GM19023 (cell line): ENCODE data around the gene CPNE4.
"Not testable (repeated sequence)": the region's sequence is repeated elsewhere in the genome, so short reads cannot be mapped to it uniquely, and the experiment has no call there.

Experiments
- ATAC-seq: cut with Tn5 transposase; IDR thresholded peaks from one replicate; pipeline ENCODE4 v1.9.1; 2021; ENCODE audit warnings: mild to moderate bottlenecking, moderate library complexity; ENCODE audit not compliant: unreplicated experiment

CPNE4 gene

DNA sequence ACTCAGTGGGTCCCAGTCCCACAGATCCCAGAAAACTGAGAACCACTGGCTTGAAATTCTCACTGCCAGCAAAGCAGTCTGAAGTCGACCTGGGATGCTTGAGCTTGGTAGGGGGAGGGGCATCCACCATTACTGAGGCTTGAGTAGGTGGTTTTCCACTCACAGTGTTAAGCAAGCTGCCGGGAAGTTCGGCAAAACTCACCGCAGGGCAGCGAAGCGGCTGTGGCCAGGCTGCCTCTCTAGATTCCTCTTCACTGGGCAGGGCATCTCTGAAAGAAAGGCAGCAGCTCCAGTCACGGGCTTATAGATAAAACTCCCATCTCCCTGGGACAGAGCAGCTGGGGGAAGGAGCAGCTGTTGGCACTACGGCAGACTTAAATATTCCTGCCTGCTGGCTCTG is 71.4 kb downstream of the CPNE4 start:
- ATAC-seq = not testable (repeated sequence)

GRCh38 chr3:131962982-131963381 is 71.8 kb downstream of the CPNE4 start:
- no peak for ATAC-seq

GRCh38 chr3:131960324-131960723 is 74.5 kb downstream of the CPNE4 start:
- ATAC-seq = no peak

DNA sequence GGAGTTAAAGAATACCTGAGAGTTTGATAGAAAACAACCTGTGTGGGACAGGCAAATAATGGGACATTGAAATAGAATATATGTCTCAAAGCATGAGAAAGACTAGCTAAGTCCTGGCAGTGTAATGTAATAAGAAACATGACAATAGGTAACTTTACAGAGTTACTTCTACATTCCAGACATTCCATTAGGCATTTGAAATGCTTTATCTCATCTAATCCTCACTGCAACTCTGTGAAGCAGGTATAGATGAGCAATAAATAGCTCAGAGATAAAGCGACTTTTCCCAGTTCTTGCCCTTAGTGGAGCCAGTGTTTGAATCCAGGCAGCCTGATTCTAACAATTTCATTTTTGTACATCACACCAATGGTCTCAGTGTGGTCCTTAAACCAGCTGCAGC is 76.8 kb downstream of the CPNE4 start:
- ATAC-seq = no peak

DNA sequence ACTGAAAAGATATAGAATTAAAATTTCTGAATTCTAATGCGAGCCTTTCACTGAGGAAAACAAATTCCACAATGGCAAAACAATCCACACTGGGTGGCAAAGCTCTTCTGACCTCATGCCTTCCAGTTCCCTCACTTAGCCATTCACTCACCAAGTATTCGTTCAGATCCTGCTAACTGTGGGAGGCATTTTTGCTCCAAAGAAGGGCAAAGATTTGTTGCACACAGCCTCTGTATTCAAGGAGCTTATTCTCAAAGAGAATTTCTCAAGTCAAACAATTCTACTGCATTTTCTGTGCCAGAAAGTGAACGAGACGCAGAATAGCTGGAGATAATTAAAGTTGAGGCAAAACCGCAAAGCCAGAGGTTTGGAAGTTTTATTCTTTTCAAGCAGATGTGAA is 77.3 kb downstream of the CPNE4 start:
- ATAC-seq = no peak

GRCh38 chr3:131948806-131949205 is 86.0 kb downstream of the CPNE4 start:
- ATAC-seq = no peak

DNA sequence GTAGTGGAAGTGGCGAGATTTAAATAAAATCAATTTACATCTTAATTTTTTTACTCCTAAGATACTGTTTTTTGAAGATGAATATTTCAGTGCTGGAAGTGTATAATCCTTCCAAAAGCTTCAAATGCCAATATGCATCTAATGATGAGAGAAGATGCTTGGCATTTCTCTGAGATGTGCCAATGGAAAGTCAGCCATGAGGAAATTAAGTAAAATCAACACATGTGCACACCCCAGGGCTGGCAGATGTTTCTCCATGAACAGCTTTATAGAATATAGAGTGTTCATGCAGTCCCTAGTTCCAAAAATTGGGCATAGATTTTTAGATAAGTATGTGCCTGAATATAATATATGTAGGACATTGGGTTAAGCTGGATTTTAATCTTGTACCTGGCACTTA is 90.1 kb downstream of the CPNE4 start:
- ATAC-seq = no peak

DNA sequence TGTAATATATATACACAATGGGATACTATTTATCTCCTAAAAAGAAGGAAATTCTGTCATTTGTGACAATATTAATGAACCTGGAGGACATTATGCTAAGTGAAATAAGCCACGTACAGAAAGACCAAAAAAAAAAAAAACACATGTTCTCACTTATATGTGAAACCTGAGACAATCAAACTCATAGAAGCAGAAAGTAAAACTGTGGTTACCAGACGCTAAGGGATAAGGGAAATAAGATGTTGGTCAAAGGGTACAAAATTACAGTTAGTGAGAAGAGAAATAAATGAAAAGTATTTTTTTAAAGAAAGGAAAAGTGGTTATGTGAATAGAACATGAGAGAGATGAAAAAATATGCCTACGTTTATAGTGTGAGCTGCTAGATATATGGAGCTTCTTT is 101.1 kb downstream of the CPNE4 start:
- ATAC-seq = no peak

GRCh38 chr3:131928593-131928992 is 106.2 kb downstream of the CPNE4 start:
- ATAC-seq = no peak

DNA sequence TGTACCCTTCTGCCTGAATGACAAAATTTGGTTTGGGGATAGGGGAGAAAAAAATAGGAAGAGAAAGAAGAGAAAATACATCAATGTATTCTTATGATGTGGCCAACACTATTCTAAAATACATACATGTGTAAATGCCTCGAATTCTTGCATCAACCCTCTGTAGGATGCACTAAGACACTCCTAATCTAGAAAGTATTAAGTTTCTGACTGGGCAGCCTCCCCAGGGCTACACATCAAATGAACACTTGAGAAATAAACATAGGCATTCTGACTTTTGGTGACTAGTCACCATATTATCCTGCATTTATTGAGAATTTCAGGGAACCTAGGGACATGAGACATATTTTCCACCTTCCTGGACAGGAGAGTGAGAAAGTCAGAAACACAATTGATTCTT is 109.2 kb downstream of the CPNE4 start:
- ATAC-seq = no peak

GRCh38 chr3:131922356-131922755 is 112.5 kb downstream of the CPNE4 start:
- ATAC-seq = no peak

- ATAC-seq = no peak
Observed at GRCh38 chr3:131917006-131917405, 117.8 kb downstream of the CPNE4 start.

DNA sequence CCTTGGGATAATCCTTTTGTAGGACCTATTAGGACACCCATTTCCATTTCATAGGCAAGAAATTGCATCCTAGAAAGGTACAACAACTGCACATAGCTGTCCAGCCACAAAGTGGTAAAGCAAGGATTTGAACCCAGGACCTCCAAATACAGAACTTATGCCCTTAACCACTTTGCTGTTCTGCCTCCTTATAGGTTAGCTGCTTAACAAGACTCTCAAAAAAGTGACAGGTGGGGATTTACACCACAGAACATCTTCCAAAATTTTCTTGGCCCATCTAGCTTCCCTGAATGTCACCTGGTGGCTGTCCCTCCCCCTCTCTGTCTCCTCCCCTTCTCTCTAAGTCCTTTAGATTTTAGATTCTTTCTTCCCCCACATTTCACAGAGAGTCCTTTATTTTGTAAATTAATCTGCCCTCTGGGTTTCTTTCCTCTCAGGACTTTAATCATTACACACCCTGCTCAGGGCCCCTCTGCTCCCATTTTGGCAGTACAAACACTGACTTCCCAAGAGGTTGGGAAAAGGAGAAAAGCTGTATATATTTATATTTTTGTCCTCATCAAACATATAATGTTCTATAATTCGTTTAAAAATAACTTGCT is 120.6 kb downstream of the CPNE4 start:
- no peak for ATAC-seq

GRCh38 chr3:131912255-131912654 is 122.6 kb downstream of the CPNE4 start:
- ATAC-seq = no peak

GRCh38 chr3:131907796-131908195 is 127.0 kb downstream of the CPNE4 start:
- ATAC-seq = no peak

DNA sequence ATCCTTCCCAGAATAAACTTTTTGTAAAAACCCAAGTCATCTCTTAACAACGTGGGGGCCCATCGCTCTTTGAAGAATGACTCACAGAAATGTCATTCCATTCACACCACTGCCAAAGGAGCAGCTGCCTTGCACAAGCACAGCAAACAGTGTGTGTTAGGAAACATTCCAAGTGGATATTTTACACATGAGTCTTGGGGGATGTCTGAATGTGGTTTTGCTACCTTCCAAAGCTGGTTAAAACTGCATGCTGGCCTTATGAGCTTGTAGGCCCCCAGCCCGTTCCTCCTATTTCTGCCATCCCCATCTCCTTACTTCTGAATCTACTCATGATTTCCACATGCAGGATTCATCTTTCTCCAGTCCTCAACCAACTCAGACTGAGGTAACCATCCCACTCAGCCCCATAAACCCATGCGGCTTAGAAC is 130.8 kb downstream of the CPNE4 start:
- ATAC-seq = no peak

- ATAC-seq = no peak
Observed at GRCh38 chr3:131901686-131902085, 133.1 kb downstream of the CPNE4 start.

DNA sequence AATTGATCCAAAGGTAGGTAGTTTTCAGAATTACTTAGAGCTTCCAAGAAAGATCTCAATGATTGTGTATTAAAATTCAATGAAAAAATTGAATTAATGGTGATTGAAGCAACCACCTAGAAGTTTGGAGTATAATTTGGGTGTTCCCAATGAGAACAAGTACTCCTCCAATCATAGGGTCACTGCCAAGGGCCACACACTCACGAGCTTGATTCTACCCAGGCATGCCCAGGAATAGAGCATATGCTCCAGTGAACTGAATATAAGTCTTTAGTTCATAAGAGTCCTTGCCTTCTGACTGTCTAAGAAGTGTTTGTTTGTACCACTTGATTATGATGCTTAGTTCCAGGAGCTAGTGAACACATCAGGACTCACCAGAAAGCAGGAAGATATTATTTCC is 133.9 kb downstream of the CPNE4 start:
- ATAC-seq = no peak

- ATAC-seq = no peak
Observed at GRCh38 chr3:131899021-131899420, 135.8 kb downstream of the CPNE4 start.

DNA sequence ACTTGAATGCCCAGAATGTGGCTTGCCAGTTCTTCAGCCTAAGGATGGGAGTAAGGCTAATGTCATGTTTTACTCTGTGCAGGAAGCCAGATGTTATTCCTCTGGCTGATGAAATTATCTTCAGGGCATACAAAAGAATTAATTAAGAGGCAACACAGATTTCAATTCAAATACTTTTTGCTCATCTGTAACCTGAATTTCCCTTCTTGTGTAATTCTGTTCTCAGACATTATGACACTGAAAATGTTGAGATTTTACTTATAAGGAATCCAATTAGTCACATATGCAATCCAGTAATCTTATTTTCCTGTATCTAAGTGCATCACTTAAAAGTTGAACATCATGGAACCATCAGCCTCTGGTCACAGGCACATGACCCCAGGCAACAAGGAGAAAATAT is 136.5 kb downstream of the CPNE4 start:
- no peak for ATAC-seq

- ATAC-seq = no peak
Observed at GRCh38 chr3:131896285-131896684, 138.5 kb downstream of the CPNE4 start.

DNA sequence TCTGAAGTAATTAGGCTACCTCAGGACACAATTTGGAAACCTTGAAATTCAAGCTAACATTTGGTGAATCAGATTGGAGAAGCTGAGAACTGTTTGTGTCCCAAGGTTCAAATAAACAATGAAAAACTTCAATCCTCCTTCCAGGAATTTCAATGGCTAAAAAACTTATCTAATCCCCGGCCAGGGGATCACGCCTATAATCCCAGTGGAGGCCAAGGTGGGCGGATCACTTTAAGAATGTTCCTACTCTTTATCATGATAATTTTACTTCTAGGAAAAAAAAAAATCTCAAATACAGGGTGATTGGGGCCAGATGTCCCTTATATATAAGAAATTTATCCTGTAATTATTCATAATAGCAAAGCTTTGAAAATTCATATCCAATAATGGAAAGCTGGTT is 139.0 kb downstream of the CPNE4 start:
- ATAC-seq = no peak

DNA sequence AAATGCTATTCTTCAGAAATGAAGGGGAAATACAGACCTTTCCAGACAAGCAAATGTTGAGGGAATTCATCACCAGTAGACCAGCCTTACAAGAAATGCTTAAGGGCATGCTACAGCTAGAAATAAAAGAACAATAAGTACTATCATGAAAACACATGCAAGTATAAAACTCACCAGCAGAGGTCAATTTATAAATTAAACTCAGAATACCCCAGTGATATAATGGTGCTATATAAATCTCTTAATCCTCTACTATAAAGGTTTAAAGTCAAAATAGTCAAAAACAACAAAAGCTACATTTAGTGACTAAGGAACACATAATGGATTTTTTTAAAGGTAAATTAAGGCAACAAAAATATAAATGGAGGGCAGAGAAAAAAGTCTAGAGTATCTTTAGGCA is 142.5 kb downstream of the CPNE4 start:
- no peak for ATAC-seq
